Keratinocyte (primary cell): Measurements from ENCODE around the gene SMARCA4.

ENCODE experiments used
- EZH2 ChIP-seq: IDR thresholded peaks from one replicate; pipeline ENCODE4 v1.6.1; 2012; ENCODE audit warnings: inconsistent platforms, mild to moderate bottlenecking, low read length, moderate library complexity
- TF ChIP-seq, protein P1 (sequence below), 3 experiments: IDR thresholded peaks in 1 of 3; conservative IDR thresholded peaks in 1 of 3; optimal IDR thresholded peaks in 1 of 3; 2 replicates in 2 of 3; 3 replicates in 1 of 3; pipeline versions ENCODE3 to v1.5.1; 2011; ENCODE audit warnings: low read length in 3 of 3, mild to moderate bottlenecking in 3 of 3, moderate library complexity in 2 of 3, control low read depth in 1 of 3, inconsistent platforms in 1 of 3; ENCODE audit not compliant: insufficient read depth in 2 of 3; ENCODE audit errors: extremely low read depth in 1 of 3

DNA sequence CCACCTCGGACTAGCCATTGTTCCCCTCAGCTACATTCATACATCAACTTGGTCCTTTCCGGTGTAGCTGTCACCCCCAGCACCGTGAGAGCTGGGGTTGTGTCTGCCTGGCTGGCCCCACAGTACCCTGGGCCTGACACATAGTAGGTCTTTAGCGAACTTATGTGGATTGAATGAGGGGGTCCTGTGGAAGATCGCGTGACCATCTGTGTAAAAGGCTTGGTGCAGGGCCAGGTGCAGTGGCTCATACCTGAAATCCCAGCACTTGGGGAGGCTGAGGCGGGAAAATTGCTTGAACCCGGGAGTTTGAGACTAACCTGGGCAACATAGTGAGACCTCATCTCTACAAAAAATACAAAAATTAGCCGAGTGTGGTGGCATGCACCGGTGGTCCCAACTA, 2.0 kb downstream of the SMARCA4 start:
- TF ChIP-seq, protein P1, sequence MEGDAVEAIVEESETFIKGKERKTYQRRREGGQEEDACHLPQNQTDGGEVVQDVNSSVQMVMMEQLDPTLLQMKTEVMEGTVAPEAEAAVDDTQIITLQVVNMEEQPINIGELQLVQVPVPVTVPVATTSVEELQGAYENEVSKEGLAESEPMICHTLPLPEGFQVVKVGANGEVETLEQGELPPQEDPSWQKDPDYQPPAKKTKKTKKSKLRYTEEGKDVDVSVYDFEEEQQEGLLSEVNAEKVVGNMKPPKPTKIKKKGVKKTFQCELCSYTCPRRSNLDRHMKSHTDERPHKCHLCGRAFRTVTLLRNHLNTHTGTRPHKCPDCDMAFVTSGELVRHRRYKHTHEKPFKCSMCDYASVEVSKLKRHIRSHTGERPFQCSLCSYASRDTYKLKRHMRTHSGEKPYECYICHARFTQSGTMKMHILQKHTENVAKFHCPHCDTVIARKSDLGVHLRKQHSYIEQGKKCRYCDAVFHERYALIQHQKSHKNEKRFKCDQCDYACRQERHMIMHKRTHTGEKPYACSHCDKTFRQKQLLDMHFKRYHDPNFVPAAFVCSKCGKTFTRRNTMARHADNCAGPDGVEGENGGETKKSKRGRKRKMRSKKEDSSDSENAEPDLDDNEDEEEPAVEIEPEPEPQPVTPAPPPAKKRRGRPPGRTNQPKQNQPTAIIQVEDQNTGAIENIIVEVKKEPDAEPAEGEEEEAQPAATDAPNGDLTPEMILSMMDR (optimal IDR thresholded peaks at IDR 0.05 in 1 of 3, IDR thresholded peaks at IDR 0.05 in 1 of 3, conservative IDR thresholded peaks at IDR 0.05 in 1 of 3; ENCODE audit: extremely low read depth in 1 of 3, insufficient read depth in 2 of 3, low read length in 3 of 3): no peak
- TF ChIP-seq EZH2: no peak
